ENCODE results near the gene GPN3. TPM values are rescaled to one million over a fixed set of nuclear protein-coding genes. Genes with fewer than 3 reads are reported as not detected.

GPN3 gene
- total and polyA plus RNA-seq, 10 of the 15 experiments (the other 5 are each of a cell fraction or from before 2014, with no cell fraction given) = 27.1 to 117 (median 53.5) TPM

- no peak for FAIRE-seq
- peaks cover 39% of the 10 kb centered on the region for H3K79me2 ChIP-seq (ENCODE audit: control insufficient read depth, insufficient read depth, low read length)
Observed at GRCh38 chr12:110444455-110444854, 23.6 kb downstream of the GPN3 start.

More at GRCh38 chr12:110444455-110444854, 23.6 kb downstream of the GPN3 start:
- no peak overlapping the region for H3K9ac ChIP-seq (ENCODE audit: control insufficient read depth, insufficient read depth, low read length)
- no peak for ATAC-seq
- no peaks in the 10 kb centered on the region for H4K20me1 ChIP-seq (ENCODE audit: control insufficient read depth, insufficient read depth)
- no peaks in the 10 kb centered on the region; the same call in 2 of the 3 replicates for H3K9me3 ChIP-seq (replicated peaks; ENCODE audit: control insufficient read depth, insufficient read depth, low read length)
- H3K27me3 ChIP-seq (replicated peaks in 1 of 2; ENCODE audit: control insufficient read depth in 2 of 2, insufficient read depth in 2 of 2, low read length in 1 of 2) = no peaks in the 10 kb centered on the region
- intact Hi-C loops (cut with micrococcal nuclease; ENCODE audit: unreplicated experiment) (no loop called here), in situ Hi-C loops (cut with MboI) (no loop called here)
- H3K4me1 ChIP-seq (ENCODE audit: control insufficient read depth, insufficient read depth, low read length) = peaks cover 4% of the 10 kb centered on the region
- no peak overlapping the region for H3K4me2 ChIP-seq (ENCODE audit: control insufficient read depth, insufficient read depth)
- CTCF ChIA-PET = interaction anchor here (6.9 to 10.9 kb wide), 2 partner anchors 13 to 157 kb away, joined by 32 to 237 read pairs; no protein-coding TSS in a partner anchor
- no peak overlapping the region for H2AFZ ChIP-seq (ENCODE audit: control insufficient read depth, low read depth, low read length)
- DNase-seq (ENCODE audit: low read depth, low spot score) = no peak
- RAD21 ChIA-PET (ENCODE audit: unreplicated experiment) = interaction anchor here (0.6 to 1.0 kb wide), 2 partner anchors 13 to 30 kb away, joined by 3 read pairs; no protein-coding TSS in a partner anchor
- BruUV-seq (replicated peaks) = no TSS peak
- WGBS (ENCODE audit: insufficient coverage, insufficient replicate concordance, low lambda C conversion rate, missing lambda C conversion rate) = 100% methylated on average over 3 of the region's 3 CpGs
- SMC1A ChIA-PET (ENCODE audit: uncharacterized antibody, unreplicated experiment) = no interaction called here
- POLR2A ChIA-PET = interaction anchor here (0.6 kb wide), 1 partner anchor 47 kb away, joined by 3 read pairs; no protein-coding TSS in a partner anchor
- no peak overlapping the region for H3K4me3 ChIP-seq
- H3K27ac ChIP-seq (ENCODE audit: control insufficient read depth, insufficient read depth) = no peak overlapping the region
- peaks cover 7 to 16% of the 10 kb centered on the region in 2 experiments for H3K36me3 ChIP-seq (ENCODE audit: control insufficient read depth in 2 of 2, insufficient read depth in 2 of 2, low read length in 1 of 2)
- TF ChIP-seq TBL1XR1 (IDR thresholded peaks at IDR 0.05; ENCODE audit: low read depth, low read length) = no peak
- no peak for TF ChIP-seq CBX5 (IDR thresholded peaks at IDR 0.05; ENCODE audit: low read depth)
- no peak for TF ChIP-seq ZSCAN29 (IDR thresholded peaks at IDR 0.05)
- TF ChIP-seq JUNB (IDR thresholded peaks at IDR 0.05) = no peak
- TF ChIP-seq EP300 (IDR thresholded peaks at IDR 0.05; ENCODE audit: borderline replicate concordance in 1 of 2, control insufficient read depth in 1 of 2, low read depth in 2 of 2, low read length in 2 of 2) = no peak
- TF ChIP-seq EED (IDR thresholded peaks at IDR 0.05; ENCODE audit: low read depth) = no peak
- TF ChIP-seq ZNF217 (IDR thresholded peaks at IDR 0.05) = no peak
- TF ChIP-seq MYB (IDR thresholded peaks at IDR 0.05; ENCODE audit: borderline replicate concordance, low read depth, low read length) = no peak
- no peak for TF ChIP-seq MEF2A (IDR thresholded peaks at IDR 0.05; ENCODE audit: insufficient read depth, low read depth, low read length)
- TF ChIP-seq, protein P1, sequence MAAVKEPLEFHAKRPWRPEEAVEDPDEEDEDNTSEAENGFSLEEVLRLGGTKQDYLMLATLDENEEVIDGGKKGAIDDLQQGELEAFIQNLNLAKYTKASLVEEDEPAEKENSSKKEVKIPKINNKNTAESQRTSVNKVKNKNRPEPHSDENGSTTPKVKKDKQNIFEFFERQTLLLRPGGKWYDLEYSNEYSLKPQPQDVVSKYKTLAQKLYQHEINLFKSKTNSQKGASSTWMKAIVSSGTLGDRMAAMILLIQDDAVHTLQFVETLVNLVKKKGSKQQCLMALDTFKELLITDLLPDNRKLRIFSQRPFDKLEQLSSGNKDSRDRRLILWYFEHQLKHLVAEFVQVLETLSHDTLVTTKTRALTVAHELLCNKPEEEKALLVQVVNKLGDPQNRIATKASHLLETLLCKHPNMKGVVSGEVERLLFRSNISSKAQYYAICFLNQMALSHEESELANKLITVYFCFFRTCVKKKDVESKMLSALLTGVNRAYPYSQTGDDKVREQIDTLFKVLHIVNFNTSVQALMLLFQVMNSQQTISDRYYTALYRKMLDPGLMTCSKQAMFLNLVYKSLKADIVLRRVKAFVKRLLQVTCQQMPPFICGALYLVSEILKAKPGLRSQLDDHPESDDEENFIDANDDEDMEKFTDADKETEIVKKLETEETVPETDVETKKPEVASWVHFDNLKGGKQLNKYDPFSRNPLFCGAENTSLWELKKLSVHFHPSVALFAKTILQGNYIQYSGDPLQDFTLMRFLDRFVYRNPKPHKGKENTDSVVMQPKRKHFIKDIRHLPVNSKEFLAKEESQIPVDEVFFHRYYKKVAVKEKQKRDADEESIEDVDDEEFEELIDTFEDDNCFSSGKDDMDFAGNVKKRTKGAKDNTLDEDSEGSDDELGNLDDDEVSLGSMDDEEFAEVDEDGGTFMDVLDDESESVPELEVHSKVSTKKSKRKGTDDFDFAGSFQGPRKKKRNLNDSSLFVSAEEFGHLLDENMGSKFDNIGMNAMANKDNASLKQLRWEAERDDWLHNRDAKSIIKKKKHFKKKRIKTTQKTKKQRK (IDR thresholded peaks at IDR 0.05; ENCODE audit: low read depth, low read length) = no peak
- no peak for TF ChIP-seq ZNF592 (IDR thresholded peaks at IDR 0.05)
